GM12801 (cell line): ENCODE measurements around the gene SRF.

Experiments used
- TF ChIP-seq, protein P1 (sequence below): IDR thresholded peaks from one replicate; pipeline ENCODE4 v1.5.1; 2011; ENCODE audit warnings: control low read depth; ENCODE audit not compliant: insufficient read length; ENCODE audit errors: extremely low read depth

The SRF gene

GRCh38 chr6:43213431-43213830, 42.4 kb downstream of the SRF start:
- TF ChIP-seq, protein P1, sequence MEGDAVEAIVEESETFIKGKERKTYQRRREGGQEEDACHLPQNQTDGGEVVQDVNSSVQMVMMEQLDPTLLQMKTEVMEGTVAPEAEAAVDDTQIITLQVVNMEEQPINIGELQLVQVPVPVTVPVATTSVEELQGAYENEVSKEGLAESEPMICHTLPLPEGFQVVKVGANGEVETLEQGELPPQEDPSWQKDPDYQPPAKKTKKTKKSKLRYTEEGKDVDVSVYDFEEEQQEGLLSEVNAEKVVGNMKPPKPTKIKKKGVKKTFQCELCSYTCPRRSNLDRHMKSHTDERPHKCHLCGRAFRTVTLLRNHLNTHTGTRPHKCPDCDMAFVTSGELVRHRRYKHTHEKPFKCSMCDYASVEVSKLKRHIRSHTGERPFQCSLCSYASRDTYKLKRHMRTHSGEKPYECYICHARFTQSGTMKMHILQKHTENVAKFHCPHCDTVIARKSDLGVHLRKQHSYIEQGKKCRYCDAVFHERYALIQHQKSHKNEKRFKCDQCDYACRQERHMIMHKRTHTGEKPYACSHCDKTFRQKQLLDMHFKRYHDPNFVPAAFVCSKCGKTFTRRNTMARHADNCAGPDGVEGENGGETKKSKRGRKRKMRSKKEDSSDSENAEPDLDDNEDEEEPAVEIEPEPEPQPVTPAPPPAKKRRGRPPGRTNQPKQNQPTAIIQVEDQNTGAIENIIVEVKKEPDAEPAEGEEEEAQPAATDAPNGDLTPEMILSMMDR: no peak

DNA sequence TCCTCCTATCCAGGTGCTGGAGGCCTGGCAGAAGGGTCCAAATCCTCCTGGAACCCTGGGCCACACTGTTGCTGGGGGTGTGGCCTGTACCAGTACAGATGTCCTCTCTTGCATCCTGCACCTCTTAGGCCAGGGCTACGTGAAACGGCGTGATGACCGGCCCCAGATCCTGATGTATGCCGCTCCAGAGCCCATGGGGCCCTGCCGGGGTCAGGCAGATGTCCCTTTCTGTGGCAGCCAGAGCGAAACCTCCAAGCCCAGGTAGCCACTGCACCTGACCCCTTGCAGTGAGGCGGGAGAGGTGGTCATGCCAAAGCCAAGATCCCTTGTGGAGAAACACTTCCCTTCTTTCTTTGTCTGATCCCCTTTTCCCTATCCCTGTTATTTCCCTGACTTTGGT, 44.0 kb downstream of the SRF start:
- TF ChIP-seq, protein P1: no peak

GRCh38 chr6:43216200-43216599, 45.1 kb downstream of the SRF start:
- TF ChIP-seq, protein P1: no peak

GRCh38 chr6:43217351-43217750, 46.3 kb downstream of the SRF start:
- TF ChIP-seq, protein P1: no peak

DNA sequence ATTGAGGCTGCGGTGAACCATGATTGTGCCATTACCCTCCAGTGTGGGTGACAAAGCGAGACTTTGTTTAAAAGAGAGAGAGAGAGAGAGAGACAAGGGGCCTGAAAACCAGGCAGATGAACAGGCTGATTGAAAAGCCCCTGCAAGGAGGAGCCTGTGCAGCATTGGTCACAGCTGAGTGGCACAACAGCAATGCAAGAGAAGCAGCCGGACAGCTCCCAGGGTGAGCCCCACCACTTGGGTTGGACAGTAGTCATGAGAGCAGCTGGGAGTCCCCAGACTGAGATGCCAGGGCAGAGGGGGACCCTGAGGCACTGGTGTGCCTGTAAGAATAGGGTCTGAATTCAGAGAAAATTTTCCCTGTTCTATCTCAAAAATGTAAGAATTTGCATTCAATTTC, 48.0 kb downstream of the SRF start:
- TF ChIP-seq, protein P1: no peak

DNA sequence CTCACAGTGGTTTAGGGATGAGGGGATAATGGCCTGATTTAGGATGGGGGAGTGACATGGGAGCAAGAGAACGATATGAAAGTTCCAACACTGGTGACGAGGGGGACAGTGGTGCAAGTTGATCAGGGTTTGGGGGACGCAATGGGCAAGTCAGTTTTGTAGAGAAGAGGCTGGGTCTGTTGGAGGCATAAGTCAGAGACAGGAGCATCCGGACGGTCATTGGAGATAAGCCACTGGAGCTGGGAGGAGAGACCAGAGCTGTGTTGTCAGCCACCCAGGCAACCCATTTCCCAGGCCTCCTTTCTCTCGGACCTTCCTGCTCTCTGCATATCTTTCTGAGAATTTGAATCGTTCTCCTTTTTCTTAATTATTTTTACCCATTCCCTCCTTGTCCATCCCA, 48.7 kb downstream of the SRF start:
- TF ChIP-seq, protein P1: no peak

GRCh38 chr6:43220439-43220951, 49.4 kb downstream of the SRF start:
- TF ChIP-seq, protein P1: no peak
